IPS-15b (cell line): Measurements from ENCODE around the gene SPINK2.

Source experiments
- H3K27me3 ChIP-seq: one replicate; pipeline ENCODE4 v1.6.1; 2013; ENCODE audit warnings: low read length; ENCODE audit not compliant: control insufficient read depth, insufficient read depth
- H3K36me3 ChIP-seq: one replicate; pipeline ENCODE4 v1.6.1; 2013; ENCODE audit warnings: low read length; ENCODE audit not compliant: control insufficient read depth, insufficient read depth
- H3K4me1 ChIP-seq: one replicate; pipeline ENCODE4 v1.6.1; 2013; ENCODE audit warnings: mild to moderate bottlenecking, low read length; ENCODE audit not compliant: control insufficient read depth, insufficient read depth
- H3K4me3 ChIP-seq: one replicate; pipeline ENCODE4 v1.5.1; 2013; ENCODE audit warnings: low read depth, low read length
- H3K9ac ChIP-seq: one replicate; pipeline ENCODE4 v1.6.1; 2013; ENCODE audit warnings: low read depth, mild to moderate bottlenecking, low read length
- H3K9me3 ChIP-seq: one replicate; pipeline ENCODE4 v1.6.1; 2013; ENCODE audit warnings: mild to moderate bottlenecking, low read length; ENCODE audit not compliant: control insufficient read depth, insufficient read depth

Gene SPINK2

DNA sequence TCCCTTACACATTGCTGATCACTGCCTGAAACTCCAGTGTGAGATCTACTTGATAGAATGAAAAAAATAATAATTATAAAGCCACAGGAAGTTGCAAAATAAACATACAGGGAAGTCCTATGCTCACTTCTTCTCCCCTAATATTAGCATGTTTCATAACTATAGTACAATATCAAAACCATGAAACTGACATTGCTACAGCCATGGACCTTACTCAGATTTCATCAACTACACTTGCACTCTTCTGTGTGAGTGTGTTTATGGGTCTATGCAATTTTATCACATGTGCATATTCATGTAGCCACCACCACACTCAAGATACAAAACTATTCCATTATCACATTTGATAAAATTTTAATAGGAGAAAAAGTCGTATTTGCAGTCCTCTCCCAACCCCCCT, 57.3 kb downstream of the SPINK2 start:
- Histone ChIP-seq H3K27me3 (no peaks in the 10 kb centered on the region), H3K36me3 (no peaks in the 10 kb centered on the region), H3K9ac (no peak overlapping the region), H3K4me1 (peaks cover 9% of the 10 kb centered on the region), H3K9me3 (no peaks in the 10 kb centered on the region), H3K4me3 (no peak overlapping the region)

DNA sequence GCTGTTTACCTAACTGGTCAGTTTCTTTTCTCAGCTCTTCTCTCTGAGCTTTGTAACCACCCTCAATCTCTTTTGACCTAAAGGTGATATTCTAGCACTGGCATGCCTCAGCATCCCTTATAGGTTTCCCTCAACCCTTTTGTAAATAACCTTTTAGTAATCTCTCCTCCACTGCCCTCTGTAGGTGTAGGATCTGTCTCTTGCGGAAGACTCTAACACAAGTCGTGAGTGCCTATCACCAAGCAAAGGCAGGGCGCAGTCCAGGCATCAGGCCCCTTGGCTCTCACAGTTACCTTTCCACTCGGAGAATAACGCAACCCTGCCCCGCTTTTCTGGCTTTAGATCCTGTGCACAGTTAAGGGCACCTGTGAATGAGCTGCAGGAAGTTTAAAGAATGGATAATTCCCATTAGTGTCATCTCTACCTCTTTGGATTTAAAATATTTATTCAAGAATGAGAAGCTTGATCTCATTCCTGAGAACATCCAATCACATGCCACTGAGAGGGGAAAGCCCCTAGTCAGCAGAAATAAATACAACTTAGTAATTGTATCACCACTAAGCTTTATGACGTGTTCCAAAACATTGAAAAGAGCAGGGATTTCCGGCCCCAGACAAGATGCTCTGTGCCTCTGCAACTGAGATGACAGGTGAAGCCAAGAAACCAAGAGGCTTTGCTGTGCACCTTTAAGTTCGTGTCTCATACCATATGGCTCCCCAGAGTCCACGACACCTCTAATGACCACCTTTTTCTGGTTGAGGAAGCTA, 58.8 kb downstream of the SPINK2 start:
- Histone ChIP-seq H3K9me3 (no peaks in the 10 kb centered on the region), H3K36me3 (no peaks in the 10 kb centered on the region), H3K4me3 (no peak overlapping the region), H3K9ac (no peak overlapping the region), H3K4me1 (peaks cover 16% of the 10 kb centered on the region), H3K27me3 (no peaks in the 10 kb centered on the region)

DNA sequence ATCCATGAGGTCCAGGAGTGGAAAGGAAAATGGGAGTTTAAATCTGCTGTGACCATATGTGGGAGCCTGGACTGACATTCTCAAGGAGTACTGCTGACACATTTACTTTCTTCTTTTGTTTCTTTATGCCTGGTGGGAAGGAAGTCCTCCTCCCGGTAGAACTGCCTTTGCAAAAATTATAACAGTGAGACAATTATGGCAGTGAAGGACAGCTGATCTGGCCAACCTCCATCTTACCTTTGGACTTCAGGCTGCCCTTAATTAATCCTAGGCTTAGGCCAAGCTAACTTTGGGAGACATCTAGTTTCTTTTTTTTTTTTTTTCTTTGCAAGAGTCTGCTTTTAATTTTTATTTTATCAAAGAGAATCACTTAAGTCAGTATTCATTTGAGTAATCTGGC, 61.3 kb downstream of the SPINK2 start:
- no peaks in the 10 kb centered on the region for H3K27me3 ChIP-seq
- no peak overlapping the region for H3K9ac ChIP-seq
- H3K4me3 ChIP-seq, result no peak overlapping the region
- H3K36me3 ChIP-seq, result no peaks in the 10 kb centered on the region
- no peaks in the 10 kb centered on the region for H3K9me3 ChIP-seq
- H3K4me1 ChIP-seq, result peaks cover 25% of the 10 kb centered on the region
